Measurements from ENCODE around the gene ENTPD6.

- no peak for TF ChIP-seq CTCF (IDR thresholded peaks at IDR 0.05; ENCODE audit: insufficient read depth, low read depth, low read length)
- TF ChIP-seq EZH2 (IDR thresholded peaks at IDR 0.05; ENCODE audit: insufficient read depth, low read length), result no peak
Observed at GRCh38 chr20:25150016-25150415, 45.5 kb upstream of the ENTPD6 start.
